LoVo (cell line): ENCODE results near the gene NUP85.
"Not testable (repeated sequence)": the region's sequence is repeated elsewhere in the genome, so short reads cannot be mapped to it uniquely, and the experiment has no call there.

Experiments used
- DNase-seq: peaks from one replicate; pipeline ENCODE4 v3.0.0-alpha.2; 2016; ENCODE audit warnings: low spot score

NUP85 gene

DNA sequence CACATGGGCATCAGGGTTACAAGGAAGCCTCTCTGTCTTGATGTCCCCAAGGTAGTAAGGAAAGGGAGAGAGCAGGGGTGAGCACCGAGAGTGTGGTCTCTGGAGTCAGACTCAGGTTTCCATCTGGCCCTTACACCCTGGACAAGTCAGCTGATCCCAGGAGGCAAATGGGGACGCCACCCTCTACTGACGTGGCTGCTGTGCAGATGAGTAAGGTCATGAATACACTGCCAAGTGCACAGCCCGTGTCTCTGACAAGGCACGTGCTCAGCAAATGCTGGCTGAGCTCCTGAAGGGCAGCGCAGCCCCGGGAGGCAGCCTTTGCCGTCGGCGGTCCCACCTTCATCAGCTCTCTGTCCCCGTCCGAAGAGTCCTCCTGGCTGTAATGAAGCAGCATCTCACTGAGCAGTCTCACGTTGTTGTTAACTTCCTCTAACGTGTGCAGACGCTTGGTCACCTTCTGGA lies 36.5 kb downstream of the NUP85 start:
- no peak for DNase-seq

- DNase-seq: no peak
Measured at GRCh38 chr17:75242461-75243042, 37.1 kb downstream of the NUP85 start.

DNA sequence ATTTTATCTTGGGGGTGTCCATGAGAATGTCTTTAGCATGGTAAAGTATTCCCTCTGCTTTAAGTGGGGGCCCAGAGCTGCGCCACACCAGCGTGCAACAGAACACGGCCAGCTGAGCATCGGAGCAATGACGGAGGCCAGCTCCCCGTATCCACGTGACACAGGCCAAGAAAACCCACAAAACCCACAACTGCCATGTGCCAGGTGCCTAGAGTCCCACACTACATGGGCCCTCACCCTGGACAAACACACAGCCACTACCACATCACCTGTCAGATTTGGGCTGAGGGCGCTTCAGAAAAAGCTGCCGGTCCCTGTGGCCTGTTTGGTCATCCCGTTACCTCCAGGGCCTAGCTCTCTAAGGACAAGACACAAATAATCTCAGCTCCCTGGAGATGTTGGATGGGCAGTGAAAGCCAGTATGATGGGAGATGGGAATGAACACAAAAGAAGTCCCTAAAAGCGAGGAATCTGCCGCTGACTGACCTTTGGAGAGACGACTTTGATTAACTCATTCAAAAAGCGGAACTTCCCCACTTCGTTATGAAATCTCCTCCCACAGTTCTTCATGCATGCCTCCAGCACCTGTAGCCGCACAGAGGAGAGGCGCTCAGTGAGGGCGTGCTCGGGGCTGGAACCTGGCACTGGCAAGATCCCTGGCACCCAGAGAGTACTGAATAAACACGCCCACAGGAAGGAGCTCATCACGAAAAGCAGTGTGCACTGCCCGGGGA lies 38.8 kb downstream of the NUP85 start:
- no peak for DNase-seq

DNA sequence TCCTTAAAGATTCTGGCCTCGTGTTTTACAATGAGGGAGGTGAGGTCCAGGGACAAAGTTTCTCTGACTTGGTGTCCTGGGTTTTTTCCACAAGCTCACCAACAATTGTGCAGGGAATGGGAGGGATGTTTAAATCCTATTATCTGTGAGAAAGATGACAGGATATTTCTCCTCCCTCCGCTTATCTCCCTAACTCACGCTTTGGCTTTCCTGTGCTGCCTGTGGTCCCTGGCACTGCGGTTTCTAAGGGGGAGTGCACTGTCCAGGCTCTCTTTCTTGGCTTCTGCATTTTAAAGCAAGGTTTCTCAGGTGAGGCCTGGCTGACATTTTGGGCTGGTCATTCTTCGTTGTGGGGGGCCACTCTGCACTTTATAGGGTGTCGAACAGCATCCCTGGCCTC lies 39.5 kb downstream of the NUP85 start:
- no peak for DNase-seq

DNA sequence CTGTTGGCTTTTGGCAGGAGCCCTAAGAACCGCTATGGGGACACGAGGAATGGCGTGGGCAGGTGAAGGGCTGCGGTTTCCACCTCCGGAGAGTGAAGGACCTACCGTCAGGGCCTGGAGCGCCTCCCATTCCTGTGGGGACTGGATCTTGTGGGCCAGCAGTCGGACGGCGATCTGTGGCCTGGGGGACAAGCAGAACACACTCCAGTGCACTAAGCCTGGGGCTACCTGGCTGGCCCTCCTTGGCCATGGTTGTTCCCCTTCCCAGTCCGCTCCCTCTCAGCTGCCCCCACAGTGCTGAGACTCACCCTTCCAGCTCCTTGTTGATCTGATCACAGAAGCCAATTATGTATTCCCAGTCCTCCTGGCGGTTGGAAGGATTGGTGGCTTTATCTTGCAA lies 40.9 kb downstream of the NUP85 start:
- no peak for DNase-seq

GRCh38 chr17:75249564-75249963 lies 44.1 kb downstream of the NUP85 start:
- DNase-seq: no peak

GRCh38 chr17:75250009-75250471 lies 44.6 kb downstream of the NUP85 start:
- no peak for DNase-seq

GRCh38 chr17:75252039-75252816 lies 46.7 kb downstream of the NUP85 start:
- DNase-seq: no peak

DNA sequence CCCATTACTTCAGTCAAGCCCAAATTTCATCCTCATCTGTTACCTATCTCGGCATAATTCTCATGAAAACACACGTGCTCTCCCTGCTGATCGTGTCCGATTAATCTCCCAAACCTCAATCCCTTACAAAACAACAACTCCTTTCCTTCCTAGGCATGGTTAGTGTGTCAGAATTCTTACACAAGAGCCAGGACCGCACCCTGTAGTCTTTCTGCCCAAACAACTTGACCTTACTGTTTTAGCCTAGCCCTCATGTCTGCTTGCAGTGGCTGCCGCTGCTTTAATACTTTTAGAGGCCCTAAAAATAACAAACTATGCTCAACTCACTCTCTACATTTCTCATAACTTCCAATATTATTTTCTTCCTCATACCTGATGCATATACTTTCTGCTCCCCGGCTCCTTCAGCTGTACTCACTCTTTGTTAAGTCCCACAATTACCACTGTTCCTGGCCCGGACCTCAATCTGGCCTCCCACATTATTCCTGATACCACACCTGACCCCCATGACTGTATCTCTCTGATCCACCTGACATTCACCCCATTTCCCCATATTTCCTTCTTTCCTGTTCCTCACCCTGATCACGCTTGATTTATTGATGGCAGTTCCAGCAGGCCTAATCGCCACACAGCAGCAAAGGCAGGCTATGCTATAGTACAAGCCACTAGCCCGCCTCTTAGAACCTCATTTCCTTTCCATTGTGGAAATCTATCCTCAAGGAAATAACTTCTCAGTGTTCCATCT lies 50.6 kb downstream of the NUP85 start:
- DNase-seq: not testable (repeated sequence)

GRCh38 chr17:75257228-75257627 lies 51.7 kb downstream of the NUP85 start:
- DNase-seq: not testable (repeated sequence)

DNA sequence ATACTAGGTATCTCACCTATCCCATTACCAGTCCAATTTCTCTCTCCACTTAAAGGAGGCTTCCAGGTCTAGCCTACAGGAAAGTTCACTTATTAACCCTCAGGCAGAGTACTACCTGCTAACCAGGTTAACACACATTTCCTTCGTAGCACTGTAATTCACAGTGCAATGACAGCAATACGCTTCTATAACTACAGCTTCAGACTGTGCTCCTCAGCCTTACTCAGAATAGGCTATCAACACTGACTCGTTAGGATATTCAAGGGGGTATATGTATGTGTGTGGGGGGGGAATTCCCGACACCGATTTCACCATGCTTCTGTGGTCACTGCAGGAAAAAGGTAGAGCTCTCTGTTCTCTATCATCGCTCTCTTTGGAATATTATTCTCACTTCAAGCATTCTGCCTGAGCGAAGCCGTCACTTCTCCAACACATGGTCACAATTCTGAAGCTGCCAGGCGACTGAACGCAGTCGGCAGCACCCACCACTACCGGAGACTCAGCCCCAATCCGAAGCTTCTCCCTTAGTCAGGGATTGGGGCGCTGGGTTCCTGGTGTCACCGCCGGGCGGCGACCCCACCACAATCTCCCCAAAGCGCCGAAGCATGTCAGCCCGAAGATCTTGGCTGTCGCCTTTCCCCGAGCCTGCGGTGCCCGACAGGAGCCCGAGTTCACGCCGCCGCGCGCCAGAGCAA lies 55.3 kb downstream of the NUP85 start:
- DNase-seq: no peak

DNA sequence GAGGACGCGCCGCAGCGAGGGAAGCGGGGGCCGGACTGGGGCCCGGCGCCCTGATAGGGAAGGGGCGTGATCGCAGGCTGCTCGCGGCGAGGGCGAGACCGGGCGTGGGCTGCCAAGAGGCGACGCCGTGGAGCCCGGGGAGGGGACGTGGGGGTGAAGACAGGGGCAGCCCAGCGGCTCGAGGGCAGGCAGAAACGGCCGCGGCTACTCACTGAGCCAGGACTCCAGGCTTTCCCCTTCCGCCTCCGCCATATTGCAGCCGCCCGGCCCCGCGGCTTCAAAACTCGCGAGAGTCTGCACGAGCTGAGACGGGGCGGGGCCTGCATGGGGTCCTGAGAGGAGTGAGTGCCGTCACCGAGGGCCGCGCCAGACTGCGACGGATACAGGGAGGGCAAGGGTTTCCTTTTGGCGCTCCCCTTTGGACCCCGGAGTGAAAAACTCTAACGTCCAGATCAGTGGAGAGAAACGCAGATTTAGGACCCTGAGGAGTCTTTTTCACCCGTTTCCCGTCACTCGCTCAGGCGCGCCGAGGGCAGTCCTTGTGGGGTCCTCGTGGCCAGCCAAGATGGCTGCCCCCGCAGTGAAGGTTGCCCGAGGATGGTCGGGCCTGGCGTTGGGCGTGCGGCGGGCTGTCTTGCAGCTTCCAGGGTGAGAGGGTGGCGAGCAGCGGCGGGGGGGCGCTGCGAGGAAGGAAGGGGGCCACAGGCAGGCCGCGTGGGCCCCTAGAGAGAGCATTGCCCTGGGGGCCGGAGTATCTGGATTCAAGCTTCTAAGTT lies 56.0 kb downstream of the NUP85 start, which contains the start of the genes GGA3 and MRPS7:
Gene GGA3 (minus strand): TSS at position 271 of the 776 bp plus-strand sequence. CDS start 19 bp downstream, at position 252.
Gene MRPS7 (plus strand): TSS at position 544 of the 776 bp plus-strand sequence. CDS start 22 bp downstream, at position 566.
- peak; percentile 93 for DNase-seq

DNA sequence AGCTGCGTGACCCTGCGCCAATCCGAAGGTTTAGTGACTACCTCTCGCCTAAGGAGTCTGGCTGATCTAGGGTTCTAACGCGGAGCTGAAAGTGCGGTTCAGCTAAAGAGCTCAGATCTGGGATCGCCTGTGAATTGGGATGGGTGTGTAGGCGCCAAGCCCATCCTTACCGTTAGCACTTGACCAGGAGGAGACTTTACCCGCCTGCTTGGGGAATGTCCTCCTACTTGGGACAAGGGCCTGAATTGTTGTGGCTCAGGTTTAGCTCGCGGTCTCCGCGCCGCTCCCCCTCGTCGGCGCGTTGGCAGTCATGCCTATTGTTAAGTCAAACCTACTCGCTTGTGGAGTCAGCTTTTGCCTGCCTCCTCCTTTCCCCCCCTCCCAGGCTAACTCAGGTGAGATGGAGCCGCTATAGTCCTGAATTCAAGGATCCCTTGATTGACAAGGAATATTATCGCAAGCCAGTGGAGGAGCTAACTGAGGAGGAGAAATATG lies 56.7 kb downstream of the NUP85 start:
- DNase-seq: no peak

GRCh38 chr17:75263055-75263454 lies 57.6 kb downstream of the NUP85 start:
- DNase-seq: no peak

DNA sequence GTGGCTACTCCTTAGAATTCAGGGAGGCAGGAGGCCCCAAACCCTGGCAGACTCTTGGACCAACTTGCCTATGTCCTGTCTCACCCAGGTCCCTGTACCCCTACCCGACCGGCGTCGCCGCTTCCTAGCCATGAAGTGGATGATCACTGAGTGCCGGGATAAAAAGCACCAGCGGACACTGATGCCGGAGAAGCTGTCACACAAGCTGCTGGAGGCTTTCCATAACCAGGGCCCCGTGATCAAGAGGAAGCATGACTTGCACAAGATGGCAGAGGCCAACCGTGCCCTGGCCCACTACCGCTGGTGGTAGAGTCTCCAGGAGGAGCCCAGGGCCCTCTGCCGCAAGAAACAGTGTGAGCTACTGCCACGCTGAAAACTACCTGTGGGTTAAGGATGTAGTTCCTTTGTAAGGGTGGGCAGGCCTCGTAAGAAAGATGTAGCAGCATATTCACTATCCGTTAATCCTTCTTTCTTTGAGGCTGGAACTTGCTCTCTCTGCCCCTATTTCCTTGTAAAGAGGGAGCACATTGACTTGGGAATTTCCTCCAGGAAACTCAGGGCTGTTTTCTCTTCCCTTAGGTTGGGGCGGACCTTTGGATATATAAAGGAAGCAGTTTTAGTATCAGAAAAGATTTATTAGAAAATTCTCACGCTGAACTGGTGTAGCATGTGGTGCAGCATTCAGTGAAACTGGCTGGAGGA lies 60.3 kb downstream of the NUP85 start:
- no peak for DNase-seq

- DNase-seq: no peak
Measured at GRCh38 chr17:75266316-75267152, 61.1 kb downstream of the NUP85 start.

GRCh38 chr17:75267153-75267410 lies 61.6 kb downstream of the NUP85 start:
- DNase-seq: no peak

- no peak for DNase-seq
Measured at GRCh38 chr17:75267411-75268232, 62.1 kb downstream of the NUP85 start.
